Endothelial cell of umbilical vein (primary cell): ENCODE measurements around the gene SP140L. TPM values are rescaled to one million over a fixed set of nuclear protein-coding genes. Genes with fewer than 3 reads are reported as not detected.

Source experiments
- BruUV-seq: library from RNA; stranded (reverse); fragments of 400-500 nt; replicated peaks from 2 replicates; lab custom pipeline; 2021; lab: Mats Ljungman, UMichigan
- CTCF ChIA-PET: fragments of 300-600, 350-600 bp; sonication (Branson Sonifier 250); formaldehyde crosslinking; loops from one replicate; lab custom pipeline; 2021; ENCODE audit warnings: antibody characterized with exemption, inconsistent platforms; lab: Charles Lee
- POLR2A ChIA-PET: fragments of 300-600, 350-600 bp; sonication (Branson Sonifier 250); formaldehyde crosslinking; loops from one replicate; lab custom pipeline; 2021; ENCODE audit warnings: antibody characterized with exemption, inconsistent platforms; lab: Charles Lee
- DNase-seq: peaks from one replicate; pipeline ENCODE4 v3.0.0-alpha.2; 2011; ENCODE audit warnings: low read depth, low spot score
- FAIRE-seq: peaks from 2 replicates; lab custom pipeline; 2011; peaks lifted over from hg19 to GRCh38; lab: Jason Lieb, UNC
- H2AFZ ChIP-seq: 2 replicates; pipeline ENCODE4 v1.6.0; 2012; ENCODE audit warnings: low read depth, low read length, control low read depth, inconsistent platforms
- H3K27ac ChIP-seq: 2 replicates; pipeline ENCODE4 v1.5.1; 2011; ENCODE audit warnings: low read depth, mild to moderate bottlenecking, control low read depth, low read length, moderate library complexity; ENCODE audit not compliant: insufficient read depth
- H3K27me3 ChIP-seq, 2 experiments: 2 replicates each; pipeline versions ENCODE4 v1.6.0 to v1.6.1; 2011; ENCODE audit warnings: low read length in 2 of 2, mixed read lengths in 1 of 2; ENCODE audit not compliant: control insufficient read depth in 2 of 2, insufficient read depth in 2 of 2
- H3K36me3 ChIP-seq, 2 experiments: 2 replicates in 1 of 2; 3 replicates in 1 of 2; pipeline ENCODE4 v1.5.1; 2011; ENCODE audit warnings: low read length in 2 of 2, mild to moderate bottlenecking in 1 of 2, moderate library complexity in 1 of 2; ENCODE audit not compliant: control insufficient read depth in 2 of 2, insufficient read depth in 2 of 2; ENCODE audit errors: extremely low read depth in 1 of 2
- H3K4me1 ChIP-seq: 3 replicates; pipeline ENCODE4 v1.5.1; 2011; ENCODE audit warnings: mild to moderate bottlenecking, low read length; ENCODE audit not compliant: control insufficient read depth, insufficient read depth; ENCODE audit errors: extremely low read depth
- H3K4me2 ChIP-seq: 2 replicates; pipeline ENCODE4 v1.6.1; 2011; ENCODE audit warnings: low read length, control low read depth, mixed read lengths; ENCODE audit not compliant: insufficient read depth
- H3K4me3 ChIP-seq, 3 experiments: fragments of 200-600 bp in 1 of 3; sonication (generic), shearing (Covaris generic) in 1 of 3; replicated peaks in 1 of 3; 2 replicates each; pipeline ENCODE4 v1.5.1; 2011 to 2016; ENCODE audit warnings: control low read depth in 3 of 3, low read length in 3 of 3, mild to moderate bottlenecking in 2 of 3, inconsistent platforms in 1 of 3, low read depth in 1 of 3, moderate library complexity in 1 of 3; ENCODE audit not compliant: insufficient read depth in 1 of 3
- H3K79me2 ChIP-seq: 2 replicates; pipeline ENCODE4 v1.6.0; 2012; ENCODE audit warnings: low read length, inconsistent platforms; ENCODE audit not compliant: control insufficient read depth, insufficient read depth
- H3K9ac ChIP-seq: replicated peaks from 2 replicates; pipeline ENCODE3; 2011; ENCODE audit warnings: low read length, control low read depth; ENCODE audit not compliant: insufficient read depth; ENCODE audit errors: extremely low read depth
- H3K9me1 ChIP-seq: replicated peaks from 3 replicates; pipeline ENCODE4 v1.6.0; 2011; ENCODE audit warnings: mild to moderate bottlenecking, low read length; ENCODE audit not compliant: control insufficient read depth, insufficient read depth; ENCODE audit errors: extremely low read depth
- H3K9me3 ChIP-seq: replicated peaks from 2 replicates; pipeline ENCODE4 v1.5.1; 2012; ENCODE audit warnings: low read length, inconsistent platforms; ENCODE audit not compliant: control insufficient read depth, insufficient read depth
- H4K20me1 ChIP-seq: replicated peaks from 2 replicates; pipeline ENCODE3; 2011; ENCODE audit warnings: mild to moderate bottlenecking, low read length; ENCODE audit not compliant: control insufficient read depth, insufficient read depth; ENCODE audit errors: extremely low read depth
- EZH2 ChIP-seq: IDR thresholded peaks from 2 replicates; pipeline ENCODE4 v1.6.1; 2012; ENCODE audit warnings: borderline replicate concordance, low read depth, mild to moderate bottlenecking, moderate library complexity, low read length, inconsistent platforms; ENCODE audit not compliant: severe bottlenecking
- FOS ChIP-seq: IDR thresholded peaks from 2 replicates; pipeline ENCODE4 v1.6.1; 2011; ENCODE audit warnings: mild to moderate bottlenecking, low read length, moderate library complexity, borderline replicate concordance; ENCODE audit not compliant: insufficient read depth
- GATA2 ChIP-seq: IDR thresholded peaks from 2 replicates; pipeline ENCODE4 v1.7.0; 2011; ENCODE audit warnings: low read depth, mild to moderate bottlenecking, moderate library complexity, mixed read lengths, low read length; ENCODE audit not compliant: insufficient read length, insufficient read depth
- JUN ChIP-seq: IDR thresholded peaks from 2 replicates; pipeline ENCODE4 v1.6.1; 2011; ENCODE audit warnings: borderline replicate concordance, low read depth; ENCODE audit not compliant: insufficient read length, insufficient read depth
- MAX ChIP-seq: IDR thresholded peaks from 2 replicates; pipeline ENCODE4 v1.6.1; 2011; ENCODE audit not compliant: insufficient read depth, insufficient read length
- MYC ChIP-seq: IDR thresholded peaks from one replicate; pipeline ENCODE4 v1.6.1; 2011; ENCODE audit warnings: mild to moderate bottlenecking, low read depth, low read length
- POLR2A ChIP-seq: IDR thresholded peaks from 2 replicates; pipeline ENCODE4 v1.6.1; 2012; ENCODE audit warnings: low read depth, mild to moderate bottlenecking, control low read depth, low read length
- POLR2AphosphoS5 ChIP-seq: IDR thresholded peaks from 2 replicates; pipeline ENCODE4 v1.6.1; 2012; ENCODE audit warnings: low read depth, mild to moderate bottlenecking, control low read depth, low read length, moderate library complexity; ENCODE audit not compliant: insufficient read depth
- dilution Hi-C: fragments of 300-500 bp; cut with MboI; formaldehyde crosslinking; loops from one replicate; pipeline ENCODE4 v1.15.0; 2019; ENCODE audit warnings: low sequenced_read_pairs; ENCODE audit not compliant: extremely low pct_ligation_motif_present
- intact Hi-C: fragments of 100-400 bp; cut with micrococcal nuclease; formaldehyde crosslinking; loops from one replicate; pipeline ENCODE4 v1.10.0; 2022
- polyA plus RNA-seq, 4 experiments: library from polyadenylated mRNA; depleted of rRNA in 3 of 4; stranded (reverse) in 3 of 4; unstranded in 1 of 4; fragments of >200 nt; gene quantifications; 2 replicates each; pipeline versions ENCODE4 v1.2.1 to v1.2.3, GENCODE V29; 2011 to 2012; ENCODE audit warnings: missing spikeins in 1 of 4
- total RNA-seq: library from RNA; stranded (reverse); gene quantifications from 2 replicates; pipeline ENCODE4 v1.2.3, GENCODE V29; 2021
- TF ChIP-seq, protein P1 (sequence below), 2 donors: IDR thresholded peaks; 1 replicate in 1 of 2; 2 replicates in 1 of 2; pipeline ENCODE4 v1.5.1; 2011; ENCODE audit warnings: low read length in 2 of 2, mild to moderate bottlenecking in 2 of 2, moderate library complexity in 2 of 2, control low read depth in 1 of 2, inconsistent platforms in 1 of 2, low read depth in 1 of 2; ENCODE audit not compliant: insufficient read depth in 1 of 2; ENCODE audit errors: extremely low read depth in 1 of 2

SP140L gene
- total and polyA plus RNA-seq, 2 donors (not counting 3 experiments of a cell fraction or from before 2014, with no cell fraction given) = 16.0 to 27.3 TPM

GRCh38 chr2:230296917-230297316 is 30.1 kb upstream of the SP140L start:
- no peaks in the 10 kb centered on the region for H4K20me1 ChIP-seq
- H3K4me2 ChIP-seq = no peak overlapping the region

More at GRCh38 chr2:230296917-230297316, 30.1 kb upstream of the SP140L start:
- H2AFZ ChIP-seq = no peak overlapping the region
- dilution Hi-C loops (no loop called here), intact Hi-C loops (no loop called here)
- H3K4me1 ChIP-seq = no peaks in the 10 kb centered on the region
- no peaks in the 10 kb centered on the region for H3K36me3 ChIP-seq
- ChIA-PET CTCF (no interaction called here), POLR2A (no interaction called here)
- no peak for TF ChIP-seq POLR2A
- TF ChIP-seq POLR2AphosphoS5 = no peak
- TF ChIP-seq, protein P1, sequence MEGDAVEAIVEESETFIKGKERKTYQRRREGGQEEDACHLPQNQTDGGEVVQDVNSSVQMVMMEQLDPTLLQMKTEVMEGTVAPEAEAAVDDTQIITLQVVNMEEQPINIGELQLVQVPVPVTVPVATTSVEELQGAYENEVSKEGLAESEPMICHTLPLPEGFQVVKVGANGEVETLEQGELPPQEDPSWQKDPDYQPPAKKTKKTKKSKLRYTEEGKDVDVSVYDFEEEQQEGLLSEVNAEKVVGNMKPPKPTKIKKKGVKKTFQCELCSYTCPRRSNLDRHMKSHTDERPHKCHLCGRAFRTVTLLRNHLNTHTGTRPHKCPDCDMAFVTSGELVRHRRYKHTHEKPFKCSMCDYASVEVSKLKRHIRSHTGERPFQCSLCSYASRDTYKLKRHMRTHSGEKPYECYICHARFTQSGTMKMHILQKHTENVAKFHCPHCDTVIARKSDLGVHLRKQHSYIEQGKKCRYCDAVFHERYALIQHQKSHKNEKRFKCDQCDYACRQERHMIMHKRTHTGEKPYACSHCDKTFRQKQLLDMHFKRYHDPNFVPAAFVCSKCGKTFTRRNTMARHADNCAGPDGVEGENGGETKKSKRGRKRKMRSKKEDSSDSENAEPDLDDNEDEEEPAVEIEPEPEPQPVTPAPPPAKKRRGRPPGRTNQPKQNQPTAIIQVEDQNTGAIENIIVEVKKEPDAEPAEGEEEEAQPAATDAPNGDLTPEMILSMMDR (IDR thresholded peaks at IDR 0.05; ENCODE audit: extremely low read depth in 1 of 2, insufficient read depth in 1 of 2, low read depth in 1 of 2, low read length in 2 of 2) = no peak
- no peak for TF ChIP-seq GATA2
- no peak for TF ChIP-seq MYC
- no peak for TF ChIP-seq EZH2
- TF ChIP-seq JUN = no peak
- TF ChIP-seq FOS = no peak
- no peak for TF ChIP-seq MAX
- BruUV-seq = no TSS peak
- H3K27ac ChIP-seq = no peak overlapping the region
- DNase-seq = no peak
- peaks cover 0 to 4% of the 10 kb centered on the region in 2 experiments for H3K27me3 ChIP-seq
- no peaks in the 10 kb centered on the region for H3K79me2 ChIP-seq
- no peaks in the 10 kb centered on the region for H3K9me3 ChIP-seq
- no peaks in the 10 kb centered on the region for H3K9me1 ChIP-seq
- no peak overlapping the region for H3K4me3 ChIP-seq
- H3K9ac ChIP-seq = no peak overlapping the region
- no peak for FAIRE-seq
